H9 (cell line): ENCODE measurements around the gene JAKMIP3. TPM values are rescaled to one million over a fixed set of nuclear protein-coding genes. Genes with fewer than 3 reads are reported as not detected.

Source experiments
- DNase-seq: peaks from one replicate; pipeline ENCODE4 v3.0.0-alpha.2; 2017
- H2AFZ ChIP-seq: one replicate; pipeline ENCODE4 v1.6.1; 2013; ENCODE audit warnings: mild to moderate bottlenecking, low read length, control low read depth, moderate library complexity
- H2AK5ac ChIP-seq: 2 replicates; pipeline ENCODE4 v1.6.1; 2013; ENCODE audit warnings: low read length, control low read depth, mixed read lengths; ENCODE audit not compliant: insufficient read length
- H2BK120ac ChIP-seq: one replicate; pipeline ENCODE4 v1.6.1; 2013; ENCODE audit warnings: low read depth, mild to moderate bottlenecking, low read length, control low read depth, inconsistent platforms; ENCODE audit not compliant: poor library complexity, severe bottlenecking
- H2BK12ac ChIP-seq: 2 replicates; pipeline ENCODE4 v1.6.1; 2013; ENCODE audit warnings: low read length, control low read depth, mixed read lengths, low read depth; ENCODE audit not compliant: insufficient read length
- H2BK15ac ChIP-seq: 2 replicates; pipeline ENCODE4 v1.6.1; 2013; ENCODE audit warnings: low read depth, low read length, control low read depth
- H2BK20ac ChIP-seq: one replicate; pipeline ENCODE4 v1.6.1; 2013; ENCODE audit warnings: low read depth, mild to moderate bottlenecking, low read length, control low read depth, inconsistent platforms; ENCODE audit not compliant: poor library complexity, severe bottlenecking
- H2BK5ac ChIP-seq: 2 replicates; pipeline ENCODE4 v1.6.1; 2013; ENCODE audit warnings: low read length, control low read depth, mixed read lengths; ENCODE audit not compliant: insufficient read length
- H3K14ac ChIP-seq: 2 replicates; pipeline ENCODE4 v1.6.1; 2013; ENCODE audit warnings: low read length, control low read depth; ENCODE audit not compliant: insufficient read depth
- H3K18ac ChIP-seq: 2 replicates; pipeline ENCODE4 v1.6.1; 2013; ENCODE audit warnings: low read depth, mild to moderate bottlenecking, mixed read lengths, low read length, control low read depth; ENCODE audit not compliant: insufficient read length
- H3K23ac ChIP-seq: 2 replicates; pipeline ENCODE4 v1.6.1; 2013; ENCODE audit warnings: low read length, control low read depth, mixed read lengths, low read depth; ENCODE audit not compliant: insufficient read length
- H3K23me2 ChIP-seq: 2 replicates; pipeline ENCODE4 v1.6.1; 2013; ENCODE audit warnings: low read depth, mild to moderate bottlenecking, mixed read lengths, low read length, control low read depth; ENCODE audit not compliant: insufficient read length, poor library complexity, severe bottlenecking
- H3K27ac ChIP-seq: 2 replicates; pipeline ENCODE4 v1.5.1; 2013; ENCODE audit warnings: low read length, control low read depth, mixed read lengths, low read depth; ENCODE audit not compliant: insufficient read length
- H3K27me3 ChIP-seq: 2 replicates; pipeline ENCODE4 v1.6.1; 2013; ENCODE audit warnings: low read length, control low read depth, inconsistent platforms; ENCODE audit not compliant: insufficient read depth
- H3K4ac ChIP-seq: 2 replicates; pipeline ENCODE4 v1.6.1; 2013; ENCODE audit warnings: low read depth, mild to moderate bottlenecking, control low read depth, inconsistent platforms, low read length, moderate library complexity
- H3K4me1 ChIP-seq: 2 replicates; pipeline ENCODE4 v1.6.1; 2013; ENCODE audit warnings: low read length, control low read depth, inconsistent platforms; ENCODE audit not compliant: insufficient read depth
- H3K4me2 ChIP-seq: 2 replicates; pipeline ENCODE4 v1.6.1; 2013; ENCODE audit warnings: low read length, control low read depth, mixed read lengths; ENCODE audit not compliant: insufficient read length, insufficient read depth
- H3K56ac ChIP-seq: 2 replicates; pipeline ENCODE4 v1.6.1; 2013; ENCODE audit warnings: low read depth, mild to moderate bottlenecking, mixed read lengths, low read length, control low read depth; ENCODE audit not compliant: insufficient read length
- H3K79me1 ChIP-seq: 2 replicates; pipeline ENCODE4 v1.6.1; 2013; ENCODE audit warnings: low read depth, mild to moderate bottlenecking, moderate library complexity, low read length, control low read depth, inconsistent platforms; ENCODE audit not compliant: insufficient read depth, poor library complexity, severe bottlenecking
- H3K79me2 ChIP-seq: 2 replicates; pipeline ENCODE4 v1.6.1; 2013; ENCODE audit warnings: low read length, control low read depth, inconsistent platforms; ENCODE audit not compliant: insufficient read depth
- H3K9ac ChIP-seq: 2 replicates; pipeline ENCODE4 v1.6.1; 2013; ENCODE audit warnings: low read length, control low read depth, mixed read lengths; ENCODE audit not compliant: insufficient read length; ENCODE audit errors: extremely low read depth
- H3K9me3 ChIP-seq: one replicate; pipeline ENCODE4 v1.6.1; 2013; ENCODE audit warnings: low read depth, low read length, inconsistent platforms; ENCODE audit not compliant: control insufficient read depth
- H3T11ph ChIP-seq: one replicate; pipeline ENCODE4 v1.6.1; 2013; ENCODE audit warnings: mild to moderate bottlenecking, low read length, control low read depth, inconsistent platforms
- H4K20me1 ChIP-seq: one replicate; pipeline ENCODE4 v1.6.1; 2013; ENCODE audit not compliant: control insufficient read depth, insufficient read length, insufficient read depth
- H4K5ac ChIP-seq: 2 replicates; pipeline ENCODE4 v1.6.1; 2013; ENCODE audit warnings: low read depth, mild to moderate bottlenecking, mixed read lengths, low read length, control low read depth; ENCODE audit not compliant: insufficient read length
- H4K8ac ChIP-seq: replicated peaks from 2 replicates; pipeline ENCODE4 v1.6.1; 2013; ENCODE audit warnings: low read length, control low read depth, mixed read lengths, low read depth; ENCODE audit not compliant: insufficient read length
- H4K91ac ChIP-seq: 2 replicates; pipeline ENCODE4 v1.6.1; 2013; ENCODE audit warnings: low read depth, mild to moderate bottlenecking, moderate library complexity, mixed read lengths, low read length, control low read depth; ENCODE audit not compliant: insufficient read length
- H3K27ac Mint-ChIP-seq, 3 experiments: 2 replicates in 2 of 3; 3 replicates in 1 of 3; pipeline ENCODE4 v1.8.0; 2020 to 2021; ENCODE audit warnings: mixed read lengths in 3 of 3, mild to moderate bottlenecking in 1 of 3, moderate library complexity in 1 of 3
- H3K27me3 Mint-ChIP-seq: 2 replicates; pipeline ENCODE4 v1.8.0; 2021; ENCODE audit warnings: low read depth, mild to moderate bottlenecking, moderate library complexity, mixed read lengths
- H3K36me3 Mint-ChIP-seq, 3 experiments: 2 replicates in 2 of 3; 3 replicates in 1 of 3; pipeline ENCODE4 v1.8.0; 2020 to 2021; ENCODE audit warnings: low read depth in 3 of 3, mixed read lengths in 3 of 3; ENCODE audit not compliant: insufficient read depth in 1 of 3
- H3K4me1 Mint-ChIP-seq, 2 experiments: 2 replicates each; pipeline ENCODE4 v1.8.0; 2020; ENCODE audit warnings: mixed read lengths in 2 of 2
- H3K4me3 Mint-ChIP-seq, 2 experiments: 2 replicates in 1 of 2; 3 replicates in 1 of 2; pipeline ENCODE4 v1.8.0; 2020 to 2021; ENCODE audit warnings: mild to moderate bottlenecking in 2 of 2, mixed read lengths in 2 of 2, moderate library complexity in 1 of 2
- H3K9me3 Mint-ChIP-seq, 2 experiments: 2 replicates in 1 of 2; 3 replicates in 1 of 2; pipeline ENCODE4 v1.8.0; 2020; ENCODE audit warnings: mild to moderate bottlenecking in 2 of 2, mixed read lengths in 2 of 2, moderate library complexity in 1 of 2
- WGBS: extraction: QIAGEN DNeasy Blood & Tissue Kit; methylation state at CpG from one replicate; pipeline ENCODE4 v1.1.7; 2013; ENCODE audit warnings: missing lambda C conversion rate, low lambda C conversion rate, mixed read lengths; ENCODE audit not compliant: insufficient read length; ENCODE audit errors: extremely low coverage; 5-methylcytosine and 5-hydroxymethylcytosine counted together
- total RNA-seq: library from RNA; stranded (reverse); gene quantifications from 2 replicates; pipeline ENCODE4 v1.2.1, GENCODE V29; 2021
- TF ChIP-seq, protein P1 (sequence below): fragments of 200-600 bp; sonication (generic); conservative IDR thresholded peaks from 3 replicates; pipeline ENCODE4 v1.8.0; 2021; ENCODE audit warnings: antibody characterized with exemption, mild to moderate bottlenecking

Gene JAKMIP3
- total RNA-seq, 1 experiment from 2014 or later = 0.50 TPM

GRCh38 chr10:132113206-132113605 is 47.5 kb downstream of the JAKMIP3 start:
- Mint-ChIP-seq H3K27ac (no peak overlapping the region), H3K4me3 (no peak overlapping the region)

More at GRCh38 chr10:132113206-132113605, 47.5 kb downstream of the JAKMIP3 start:
- H4K5ac ChIP-seq = no peak overlapping the region
- H3K9me3 ChIP-seq = no peaks in the 10 kb centered on the region
- H2AK5ac ChIP-seq = no peak overlapping the region
- H3K27me3 Mint-ChIP-seq = no peaks in the 10 kb centered on the region; the same call in 1 of the 2 replicates
- no peak overlapping the region for H3K4me2 ChIP-seq
- H3T11ph ChIP-seq = no peak overlapping the region
- no peak for DNase-seq
- no peaks in the 10 kb centered on the region for H4K20me1 ChIP-seq
- H2BK15ac ChIP-seq = no peak overlapping the region
- H3K27me3 ChIP-seq = no peaks in the 10 kb centered on the region
- H2BK12ac ChIP-seq = no peak overlapping the region
- no peak overlapping the region for H4K91ac ChIP-seq
- H3K36me3 Mint-ChIP-seq = no peaks in the 10 kb centered on the region
- no peak overlapping the region for H3K4ac ChIP-seq
- no peak overlapping the region for H3K27ac ChIP-seq
- no peak overlapping the region for H3K9ac ChIP-seq
- no peaks in the 10 kb centered on the region for H3K9me3 Mint-ChIP-seq
- H2BK5ac ChIP-seq = no peak overlapping the region
- no peaks in the 10 kb centered on the region for H3K79me1 ChIP-seq
- no peaks in the 10 kb centered on the region for H3K4me1 ChIP-seq
- no peak overlapping the region for H3K14ac ChIP-seq
- H3K79me2 ChIP-seq = no peaks in the 10 kb centered on the region
- no peak overlapping the region for H2BK20ac ChIP-seq
- no peak overlapping the region for H4K8ac ChIP-seq
- WGBS = no CpG with 5 or more reads among the region's 6 CpGs
- no peak overlapping the region for H3K56ac ChIP-seq
- H2AFZ ChIP-seq = no peak overlapping the region
- TF ChIP-seq, protein P1, sequence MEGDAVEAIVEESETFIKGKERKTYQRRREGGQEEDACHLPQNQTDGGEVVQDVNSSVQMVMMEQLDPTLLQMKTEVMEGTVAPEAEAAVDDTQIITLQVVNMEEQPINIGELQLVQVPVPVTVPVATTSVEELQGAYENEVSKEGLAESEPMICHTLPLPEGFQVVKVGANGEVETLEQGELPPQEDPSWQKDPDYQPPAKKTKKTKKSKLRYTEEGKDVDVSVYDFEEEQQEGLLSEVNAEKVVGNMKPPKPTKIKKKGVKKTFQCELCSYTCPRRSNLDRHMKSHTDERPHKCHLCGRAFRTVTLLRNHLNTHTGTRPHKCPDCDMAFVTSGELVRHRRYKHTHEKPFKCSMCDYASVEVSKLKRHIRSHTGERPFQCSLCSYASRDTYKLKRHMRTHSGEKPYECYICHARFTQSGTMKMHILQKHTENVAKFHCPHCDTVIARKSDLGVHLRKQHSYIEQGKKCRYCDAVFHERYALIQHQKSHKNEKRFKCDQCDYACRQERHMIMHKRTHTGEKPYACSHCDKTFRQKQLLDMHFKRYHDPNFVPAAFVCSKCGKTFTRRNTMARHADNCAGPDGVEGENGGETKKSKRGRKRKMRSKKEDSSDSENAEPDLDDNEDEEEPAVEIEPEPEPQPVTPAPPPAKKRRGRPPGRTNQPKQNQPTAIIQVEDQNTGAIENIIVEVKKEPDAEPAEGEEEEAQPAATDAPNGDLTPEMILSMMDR = no peak
- no peaks in the 10 kb centered on the region for H3K23me2 ChIP-seq
- H3K18ac ChIP-seq = no peak overlapping the region
- no peak overlapping the region for H3K23ac ChIP-seq
- H3K4me1 Mint-ChIP-seq = no peaks in the 10 kb centered on the region; a peak in 1 of 4 replicates
- H2BK120ac ChIP-seq = no peak overlapping the region
